SU-DHL-6 (cell line): Measurements from ENCODE around the gene PIK3CD.

ENCODE experiments used
- CTCF ChIP-seq: fragments of 200-600 bp; sonication (generic); IDR thresholded peaks from one replicate; pipeline ENCODE4 v1.5.1; 2017; ENCODE audit warnings: antibody characterized with exemption, mild to moderate bottlenecking, low read length, moderate library complexity; ENCODE audit not compliant: insufficient read depth, poor library complexity, severe bottlenecking
- EZH2phosphoT487 ChIP-seq: fragments of 200-600 bp; sonication (generic), shearing (Covaris generic); conservative IDR thresholded peaks from 2 replicates; pipeline ENCODE4 v1.6.1; 2018; ENCODE audit warnings: mild to moderate bottlenecking, antibody characterized with exemption, low read length, moderate library complexity, mixed read lengths

DNA sequence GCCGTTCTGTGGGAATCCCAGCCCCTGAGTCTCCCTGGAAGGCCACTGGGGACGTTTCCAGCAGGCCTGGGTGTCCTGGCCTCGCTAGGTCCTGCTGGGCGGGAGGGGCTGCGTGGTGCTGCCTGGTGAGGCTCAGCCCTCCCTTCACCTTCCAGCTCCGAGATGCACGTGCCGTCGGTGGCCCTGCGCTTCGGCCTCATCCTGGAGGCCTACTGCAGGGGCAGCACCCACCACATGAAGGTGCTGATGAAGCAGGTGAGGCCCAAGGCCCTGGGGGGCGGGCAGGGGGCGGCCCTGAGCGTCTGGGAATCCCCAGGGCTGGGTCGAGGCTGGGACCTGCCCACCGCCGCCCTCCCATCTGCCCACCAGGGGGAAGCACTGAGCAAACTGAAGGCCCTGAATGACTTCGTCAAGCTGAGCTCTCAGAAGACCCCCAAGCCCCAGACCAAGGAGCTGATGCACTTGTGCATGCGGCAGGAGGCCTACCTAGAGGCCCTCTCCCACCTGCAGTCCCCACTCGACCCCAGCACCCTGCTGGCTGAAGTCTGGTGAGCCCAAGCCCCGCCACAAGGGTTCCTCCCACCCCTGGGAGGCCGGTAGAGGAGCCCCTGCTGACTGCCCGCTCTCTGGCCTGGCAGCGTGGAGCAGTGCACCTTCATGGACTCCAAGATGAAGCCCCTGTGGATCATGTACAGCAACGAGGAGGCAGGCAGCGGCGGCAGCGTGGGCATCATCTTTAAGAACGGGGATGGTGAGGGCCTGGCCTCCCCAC is 70.3 kb downstream of the PIK3CD start:
- TF ChIP-seq CTCF: peak; percentile 80
- TF ChIP-seq EZH2phosphoT487: no peak
